Activated CD4-positive, alpha-beta T cell treated with anti-CD3 and anti-CD28 coated beads, Interleukin-2, amount 50 U/mL, for 1 hour (primary cell): ENCODE measurements around the gene ADAM12.
"Not testable (repeated sequence)": the region's sequence is repeated elsewhere in the genome, so short reads cannot be mapped to it uniquely, and the experiment has no call there.

ENCODE experiments used
- DNase-seq: peaks from one replicate; pipeline ENCODE4 v3.0.0-alpha.2; 2020

Gene ADAM12

GRCh38 chr10:126205486-126206205 is 182.6 kb downstream of the ADAM12 start:
- no peak for DNase-seq

GRCh38 chr10:126204320-126204719 is 184.0 kb downstream of the ADAM12 start:
- no peak for DNase-seq

- DNase-seq, result no peak
Observed at GRCh38 chr10:126203746-126204145, 184.5 kb downstream of the ADAM12 start.

GRCh38 chr10:126201603-126202002 is 186.7 kb downstream of the ADAM12 start:
- no peak for DNase-seq

- DNase-seq, result no peak
Observed at GRCh38 chr10:126199221-126199998, 188.9 kb downstream of the ADAM12 start.

- no peak for DNase-seq
Observed at GRCh38 chr10:126198681-126199080, 189.6 kb downstream of the ADAM12 start.

- no peak for DNase-seq
Observed at GRCh38 chr10:126197036-126197543, 191.2 kb downstream of the ADAM12 start.

GRCh38 chr10:126196281-126196680 is 192.0 kb downstream of the ADAM12 start:
- DNase-seq, result no peak

- no peak for DNase-seq
Observed at GRCh38 chr10:126191192-126191591, 197.1 kb downstream of the ADAM12 start.

GRCh38 chr10:126188679-126189200 is 199.5 kb downstream of the ADAM12 start:
- no peak for DNase-seq

GRCh38 chr10:126187399-126187798 is 200.9 kb downstream of the ADAM12 start:
- no peak for DNase-seq

- DNase-seq, result no peak
Observed at GRCh38 chr10:126186766-126187165, 201.5 kb downstream of the ADAM12 start.

- DNase-seq, result no peak
Observed at GRCh38 chr10:126185676-126186447, 202.4 kb downstream of the ADAM12 start.

GRCh38 chr10:126181626-126182025 is 206.7 kb downstream of the ADAM12 start:
- no peak for DNase-seq

- DNase-seq, result no peak
Observed at GRCh38 chr10:126179637-126180036, 208.6 kb downstream of the ADAM12 start.

GRCh38 chr10:126177417-126178030 is 210.8 kb downstream of the ADAM12 start:
- no peak for DNase-seq

- DNase-seq, result no peak
Observed at GRCh38 chr10:126175641-126176262, 212.5 kb downstream of the ADAM12 start.

- not testable (repeated sequence) for DNase-seq
Observed at GRCh38 chr10:126172755-126173154, 215.5 kb downstream of the ADAM12 start.

GRCh38 chr10:126171555-126171954 is 216.7 kb downstream of the ADAM12 start:
- no peak for DNase-seq

GRCh38 chr10:126170776-126171175 is 217.5 kb downstream of the ADAM12 start:
- DNase-seq, result no peak

- no peak for DNase-seq
Observed at GRCh38 chr10:126170371-126170770, 217.9 kb downstream of the ADAM12 start.

- DNase-seq, result no peak
Observed at GRCh38 chr10:126169899-126170298, 218.4 kb downstream of the ADAM12 start.
